Neural progenitor cell (in vitro differentiated cells): Measurements from ENCODE around the gene RNF128. TPM values are rescaled to one million over a fixed set of nuclear protein-coding genes. Genes with fewer than 3 reads are reported as not detected.

ENCODE experiments used
- DNase-seq: peaks from one replicate; pipeline ENCODE4 v3.0.0-alpha.2; 2016; ENCODE audit warnings: low spot score
- H2AFZ ChIP-seq: fragments of 200-600 bp; sonication (generic); replicated peaks from 2 replicates; pipeline ENCODE4 v1.6.1; 2016; ENCODE audit warnings: antibody characterized with exemption
- H3F3A ChIP-seq: fragments of 200-600 bp; sonication (generic); 2 replicates; pipeline ENCODE4 v1.6.1; 2016; ENCODE audit warnings: antibody characterized with exemption, low read depth
- H3K27ac ChIP-seq: fragments of 200-600 bp; sonication (generic); 2 replicates; pipeline ENCODE4 v1.5.1; 2016; ENCODE audit warnings: mild to moderate bottlenecking
- H3K27me3 ChIP-seq: fragments of 200-600 bp; sonication (generic); 2 replicates; pipeline ENCODE4 v1.6.1; 2016; ENCODE audit warnings: mild to moderate bottlenecking, moderate library complexity
- H3K36me3 ChIP-seq: fragments of 200-600 bp; sonication (generic); 2 replicates; pipeline ENCODE4 v1.5.1; 2016
- H3K4me1 ChIP-seq: fragments of 200-600 bp; sonication (generic); 2 replicates; pipeline ENCODE4 v1.6.1; 2016; ENCODE audit warnings: mixed run types
- H3K4me2 ChIP-seq: fragments of 200-600 bp; sonication (generic); 2 replicates; pipeline ENCODE4 v1.6.1; 2016
- H3K4me3 ChIP-seq: fragments of 200-600 bp; sonication (generic); 2 replicates; pipeline ENCODE4 v1.5.1; 2016
- H3K79me2 ChIP-seq: fragments of 200-600 bp; sonication (generic); 2 replicates; pipeline ENCODE4 v1.6.1; 2016; ENCODE audit warnings: low read depth
- H3K9ac ChIP-seq: fragments of 200-600 bp; sonication (generic); 2 replicates; pipeline ENCODE4 v1.6.1; 2016
- H3K9me3 ChIP-seq: fragments of 200-600 bp; sonication (generic); 2 replicates; pipeline ENCODE4 v1.5.1; 2016; ENCODE audit warnings: low read depth
- H4K20me1 ChIP-seq: fragments of 200-600 bp; sonication (generic); 2 replicates; pipeline ENCODE4 v1.6.1; 2016; ENCODE audit warnings: low read depth
- H3K27ac Mint-ChIP-seq: 3 replicates; pipeline ENCODE4 v1.8.0; 2021; ENCODE audit warnings: mixed read lengths
- H3K27me3 Mint-ChIP-seq: 2 replicates; pipeline ENCODE4 v1.8.0; 2022; ENCODE audit warnings: low read depth, mild to moderate bottlenecking, inconsistent platforms, moderate library complexity, mixed read lengths; ENCODE audit not compliant: insufficient read depth
- H3K36me3 Mint-ChIP-seq: 3 replicates; pipeline ENCODE4 v1.8.0; 2021; ENCODE audit warnings: mixed read lengths
- H3K4me1 Mint-ChIP-seq: 3 replicates; pipeline ENCODE4 v1.8.0; 2021; ENCODE audit warnings: mixed read lengths
- H3K4me3 Mint-ChIP-seq: 3 replicates; pipeline ENCODE4 v1.8.0; 2021; ENCODE audit warnings: mild to moderate bottlenecking, moderate library complexity, mixed read lengths
- H3K9me3 Mint-ChIP-seq: 3 replicates; pipeline ENCODE4 v1.8.0; 2020; ENCODE audit warnings: mixed read lengths
- EZH2 ChIP-seq: fragments of 200-600 bp; sonication (generic); IDR thresholded peaks from 2 replicates; pipeline ENCODE4 v1.6.1; 2017; ENCODE audit warnings: antibody characterized with exemption, mild to moderate bottlenecking, moderate library complexity
- EZH2phosphoT487 ChIP-seq: fragments of 200-600 bp; sonication (generic); IDR thresholded peaks from 2 replicates; pipeline ENCODE4 v1.6.1; 2017; ENCODE audit warnings: antibody characterized with exemption
- total RNA-seq: library from RNA; depleted of rRNA; stranded (reverse); fragments of >200 nt; gene quantifications from 2 replicates; pipeline ENCODE4 v1.2.3, GENCODE V29; 2015; ENCODE audit warnings: low replicate concordance
- TF ChIP-seq, protein P1 (sequence below): fragments of 200-600 bp; sonication (generic); IDR thresholded peaks from 2 replicates; pipeline ENCODE4 v1.5.1; 2017; ENCODE audit warnings: antibody characterized with exemption, mild to moderate bottlenecking

RNF128 gene
- total RNA-seq, 1 donor from 2014 or later = not detected

GRCh38 chrX:106692425-106693065 lies 34.0 kb upstream of the RNF128 start:
- H3K4me1 Mint-ChIP-seq = no peaks in the 10 kb centered on the region
- no peaks in the 10 kb centered on the region for H3F3A ChIP-seq
- H3K4me3 Mint-ChIP-seq = no peak overlapping the region
- no peak for DNase-seq
- H3K27ac Mint-ChIP-seq = no peak overlapping the region
- no peaks in the 10 kb centered on the region for H3K36me3 Mint-ChIP-seq
- no peak overlapping the region for H2AFZ ChIP-seq
- H3K27ac ChIP-seq = no peak overlapping the region
- H3K9me3 ChIP-seq = no peaks in the 10 kb centered on the region
- H3K4me3 ChIP-seq = no peak overlapping the region
- no peaks in the 10 kb centered on the region for H3K79me2 ChIP-seq
- no peaks in the 10 kb centered on the region for H3K36me3 ChIP-seq
- no peaks in the 10 kb centered on the region for H4K20me1 ChIP-seq
- no peaks in the 10 kb centered on the region for H3K27me3 ChIP-seq
- no peak overlapping the region for H3K9ac ChIP-seq
- no peaks in the 10 kb centered on the region for H3K9me3 Mint-ChIP-seq
- peaks cover 2% of the 10 kb centered on the region for H3K27me3 Mint-ChIP-seq
- H3K4me1 ChIP-seq = no peaks in the 10 kb centered on the region
- H3K4me2 ChIP-seq = no peak overlapping the region
- TF ChIP-seq EZH2 (no peak), EZH2phosphoT487 (no peak)
- TF ChIP-seq, protein P1, sequence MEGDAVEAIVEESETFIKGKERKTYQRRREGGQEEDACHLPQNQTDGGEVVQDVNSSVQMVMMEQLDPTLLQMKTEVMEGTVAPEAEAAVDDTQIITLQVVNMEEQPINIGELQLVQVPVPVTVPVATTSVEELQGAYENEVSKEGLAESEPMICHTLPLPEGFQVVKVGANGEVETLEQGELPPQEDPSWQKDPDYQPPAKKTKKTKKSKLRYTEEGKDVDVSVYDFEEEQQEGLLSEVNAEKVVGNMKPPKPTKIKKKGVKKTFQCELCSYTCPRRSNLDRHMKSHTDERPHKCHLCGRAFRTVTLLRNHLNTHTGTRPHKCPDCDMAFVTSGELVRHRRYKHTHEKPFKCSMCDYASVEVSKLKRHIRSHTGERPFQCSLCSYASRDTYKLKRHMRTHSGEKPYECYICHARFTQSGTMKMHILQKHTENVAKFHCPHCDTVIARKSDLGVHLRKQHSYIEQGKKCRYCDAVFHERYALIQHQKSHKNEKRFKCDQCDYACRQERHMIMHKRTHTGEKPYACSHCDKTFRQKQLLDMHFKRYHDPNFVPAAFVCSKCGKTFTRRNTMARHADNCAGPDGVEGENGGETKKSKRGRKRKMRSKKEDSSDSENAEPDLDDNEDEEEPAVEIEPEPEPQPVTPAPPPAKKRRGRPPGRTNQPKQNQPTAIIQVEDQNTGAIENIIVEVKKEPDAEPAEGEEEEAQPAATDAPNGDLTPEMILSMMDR = no peak

DNA sequence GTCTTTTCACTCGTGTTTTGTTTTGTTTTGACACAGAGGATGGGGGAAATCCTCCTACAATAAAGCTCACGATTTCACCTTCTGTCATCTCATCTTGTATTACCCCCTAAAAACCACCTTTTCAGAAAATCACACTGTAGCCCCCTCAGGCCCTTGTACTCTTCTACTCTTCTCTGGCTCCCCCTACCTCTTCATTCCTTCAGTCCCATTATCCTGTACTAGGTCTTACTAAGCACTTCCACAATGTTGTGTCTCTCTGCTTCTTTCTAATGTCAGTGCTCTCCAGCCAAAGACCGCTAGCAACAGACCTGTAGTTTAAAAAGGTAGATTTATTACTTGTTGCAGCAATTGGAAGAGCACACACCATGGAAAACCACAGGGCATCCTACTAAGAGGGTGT lies 30.0 kb upstream of the RNF128 start:
- no peaks in the 10 kb centered on the region for H3K4me1 ChIP-seq
- H3K36me3 Mint-ChIP-seq = no peaks in the 10 kb centered on the region
- H3K79me2 ChIP-seq = no peaks in the 10 kb centered on the region
- no peaks in the 10 kb centered on the region for H3K9me3 ChIP-seq
- H3K27me3 Mint-ChIP-seq = peaks cover 2% of the 10 kb centered on the region
- no peaks in the 10 kb centered on the region for H3F3A ChIP-seq
- H3K27ac Mint-ChIP-seq = no peak overlapping the region
- H3K4me3 Mint-ChIP-seq = no peak overlapping the region
- DNase-seq = no peak
- no peaks in the 10 kb centered on the region for H3K27me3 ChIP-seq
- TF ChIP-seq EZH2phosphoT487 = no peak
- no peak for TF ChIP-seq EZH2
- TF ChIP-seq, protein P1 = peak; percentile 19
- H2AFZ ChIP-seq = no peak overlapping the region
- H3K36me3 ChIP-seq = no peaks in the 10 kb centered on the region
- H3K9ac ChIP-seq = no peak overlapping the region
- no peak overlapping the region for H3K27ac ChIP-seq
- H3K4me3 ChIP-seq = no peak overlapping the region
- no peaks in the 10 kb centered on the region for H3K9me3 Mint-ChIP-seq
- H3K4me2 ChIP-seq = no peak overlapping the region
- peaks cover 14% of the 10 kb centered on the region for H3K4me1 Mint-ChIP-seq
- H4K20me1 ChIP-seq = no peaks in the 10 kb centered on the region

- no peaks in the 10 kb centered on the region for H3K27me3 Mint-ChIP-seq
- peaks cover 14% of the 10 kb centered on the region for H3K4me1 Mint-ChIP-seq
- TF ChIP-seq, protein P1 = no peak
- TF ChIP-seq EZH2 = no peak
- TF ChIP-seq EZH2phosphoT487 = no peak
- H3K4me3 Mint-ChIP-seq = no peak overlapping the region
- no peaks in the 10 kb centered on the region for H3F3A ChIP-seq
- no peak overlapping the region for H2AFZ ChIP-seq
- H4K20me1 ChIP-seq = no peaks in the 10 kb centered on the region
- H3K79me2 ChIP-seq = no peaks in the 10 kb centered on the region
- H3K27ac Mint-ChIP-seq = no peak overlapping the region
- no peak overlapping the region for H3K4me3 ChIP-seq
- no peak overlapping the region for H3K27ac ChIP-seq
- no peaks in the 10 kb centered on the region for H3K27me3 ChIP-seq
- H3K4me2 ChIP-seq = no peak overlapping the region
- H3K9me3 ChIP-seq = no peaks in the 10 kb centered on the region
- no peaks in the 10 kb centered on the region for H3K36me3 Mint-ChIP-seq
- DNase-seq = no peak
- H3K9me3 Mint-ChIP-seq = no peaks in the 10 kb centered on the region
- no peaks in the 10 kb centered on the region for H3K4me1 ChIP-seq
- H3K9ac ChIP-seq = no peak overlapping the region
- no peaks in the 10 kb centered on the region for H3K36me3 ChIP-seq
Observed at GRCh38 chrX:106698693-106699092, 27.8 kb upstream of the RNF128 start.
